HepG2 (cell line): ENCODE data around the gene MYL6. TPM values are rescaled to one million over a fixed set of nuclear protein-coding genes. Genes with fewer than 3 reads are reported as not detected.

Source experiments
- DMTF1 ChIP-seq: sonication (generic); formaldehyde crosslinking; IDR thresholded peaks from 2 replicates; pipeline ENCODE4 v1.4.0; 2020; ENCODE audit warnings: mild to moderate bottlenecking, missing genetic modification reagents
- ELF3 ChIP-seq: IDR thresholded peaks from 2 replicates; pipeline ENCODE4 v1.6.1; 2016; ENCODE audit warnings: missing genetic modification reagents, missing compliant biosample characterization
- FOXO4 ChIP-seq: sonication (generic); formaldehyde crosslinking; conservative IDR thresholded peaks from 2 replicates; pipeline ENCODE4 v1.8.1; 2023; ENCODE audit warnings: missing genetic modification reagents
- IRF2 ChIP-seq: IDR thresholded peaks from 2 replicates; pipeline ENCODE4 v1.6.1; 2018; ENCODE audit warnings: missing genetic modification reagents, missing compliant biosample characterization
- IRX3 ChIP-seq: sonication (generic); formaldehyde crosslinking; IDR thresholded peaks from 2 replicates; pipeline ENCODE4 v1.8.1; 2023; ENCODE audit warnings: mild to moderate bottlenecking, low read depth, missing genetic modification reagents, borderline replicate concordance
- REPIN1 ChIP-seq: sonication (generic); formaldehyde crosslinking; IDR thresholded peaks from 2 replicates; pipeline ENCODE4 v1.8.0; 2022; ENCODE audit warnings: missing genetic modification reagents, low read depth, mild to moderate bottlenecking, borderline replicate concordance
- SALL2 ChIP-seq: sonication (generic); formaldehyde crosslinking; IDR thresholded peaks from 2 replicates; pipeline ENCODE4 v1.8.1; 2023; ENCODE audit warnings: mild to moderate bottlenecking, missing genetic modification reagents, inconsistent platforms
- ZBTB49 ChIP-seq: sonication (generic); formaldehyde crosslinking; IDR thresholded peaks from 2 replicates; pipeline ENCODE4 v1.4.0; 2020; ENCODE audit warnings: missing genetic modification reagents, borderline replicate concordance
- ZFP90 ChIP-seq: sonication (generic); formaldehyde crosslinking; IDR thresholded peaks from 2 replicates; pipeline ENCODE4 v1.8.0; 2022; ENCODE audit warnings: missing genetic modification reagents, mild to moderate bottlenecking, inconsistent platforms, borderline replicate concordance
- ZNF17 ChIP-seq: sonication (generic); formaldehyde crosslinking; IDR thresholded peaks from 2 replicates; pipeline ENCODE4 v1.5.0; 2020; ENCODE audit warnings: mild to moderate bottlenecking, missing genetic modification reagents
- ZNF280B ChIP-seq: sonication (generic); formaldehyde crosslinking; IDR thresholded peaks from 2 replicates; pipeline ENCODE4 v1.5.0; 2020; ENCODE audit warnings: missing genetic modification reagents, mild to moderate bottlenecking, borderline replicate concordance
- ZNF34 ChIP-seq: sonication (generic); formaldehyde crosslinking; IDR thresholded peaks from 2 replicates; pipeline ENCODE4 v1.4.0; 2020; ENCODE audit warnings: mild to moderate bottlenecking, missing genetic modification reagents, borderline replicate concordance
- ZNF503 ChIP-seq: sonication (generic); formaldehyde crosslinking; IDR thresholded peaks from 2 replicates; pipeline ENCODE4 v1.4.0; 2020; ENCODE audit warnings: missing genetic modification reagents
- ZNF512 ChIP-seq: sonication (generic); formaldehyde crosslinking; IDR thresholded peaks from 2 replicates; pipeline ENCODE4 v1.4.0; 2020; ENCODE audit warnings: mild to moderate bottlenecking, missing genetic modification reagents
- ZNF761 ChIP-seq: sonication (generic); formaldehyde crosslinking; conservative IDR thresholded peaks from 2 replicates; pipeline ENCODE4 v1.4.0; 2020; ENCODE audit warnings: mild to moderate bottlenecking, missing genetic modification reagents
- polyA plus RNA-seq, 8 experiments: library from polyadenylated mRNA; depleted of rRNA in 3 of 8; stranded (reverse) in 7 of 8; unstranded in 1 of 8; fragments of >200 nt; fragmentation: Illumina TruSeq in 4 of 8; extraction: Trizol in 4 of 8; gene quantifications; 2 replicates each; pipeline versions ENCODE4 v1.2.1 to v1.2.3, GENCODE V29; 2011 to 2016; ENCODE audit warnings: low read depth in 4 of 8, missing spikeins in 1 of 8, mixed read lengths in 1 of 8; ENCODE audit not compliant: insufficient read depth in 1 of 8
- total RNA-seq, 5 experiments: library from RNA; depleted of rRNA; stranded (reverse); fragments of >200 nt; fragmentation: Illumina TruSeq; extraction: Trizol; gene quantifications; 2 replicates each; pipeline ENCODE4 v1.2.3, GENCODE V29; 2016; ENCODE audit warnings: low read depth in 1 of 5

MYL6 gene
- total and polyA plus RNA-seq, 2 of the 13 experiments (the other 11 are each of a cell fraction or from before 2014, with no cell fraction given), result 1,127 to 1,192 TPM

- TF ChIP-seq DMTF1 (CRISPR knock-in tag) (0 out of 2 replicates have a peak, but pooled peaks have one; percentile 76), ZFP90 (peak; percentile 86), IRF2 (CRISPR knock-in tag) (peak; percentile 86), SALL2 (CRISPR knock-in tag) (0 out of 2 replicates have a peak, but pooled peaks have one; percentile 77), ZNF503 (CRISPR knock-in tag) (peak; percentile 52; the same call in 1 of the 2 replicates), ZNF280B (no peak), IRX3 (CRISPR knock-in tag) (no peak), REPIN1 (CRISPR knock-in tag) (peak; percentile 56; the same call in 1 of the 2 replicates), ZNF17 (CRISPR knock-in tag) (no peak), ZBTB49 (CRISPR knock-in tag) (peak; percentile 56; the same call in 1 of the 2 replicates), ELF3 (CRISPR knock-in tag) (peak; percentile 92), ZNF761 (CRISPR knock-in tag) (peak; percentile 74; the same call in 1 of the 2 replicates), FOXO4 (CRISPR knock-in tag) (no peak), ZNF34 (CRISPR knock-in tag) (peak; percentile 93; the same call in 1 of the 2 replicates), ZNF512 (peak; percentile 85)
Measured at GRCh38 chr12:56116267-56117081, 41.7 kb upstream of the MYL6 start, which contains the start of gene RPL41 (continued).
